ENCODE measurements around the gene SUMO1. TPM values are rescaled to one million over a fixed set of nuclear protein-coding genes. Genes with fewer than 3 reads are reported as not detected.
"Not testable (repeated sequence)": the region's sequence is repeated elsewhere in the genome, so short reads cannot be mapped to it uniquely, and the experiment has no call there.

SUMO1 gene
- 361 and 387 TPM in 2 replicates for total RNA-seq (2014; rRNA removed; shearing (Covaris generic))

DNA sequence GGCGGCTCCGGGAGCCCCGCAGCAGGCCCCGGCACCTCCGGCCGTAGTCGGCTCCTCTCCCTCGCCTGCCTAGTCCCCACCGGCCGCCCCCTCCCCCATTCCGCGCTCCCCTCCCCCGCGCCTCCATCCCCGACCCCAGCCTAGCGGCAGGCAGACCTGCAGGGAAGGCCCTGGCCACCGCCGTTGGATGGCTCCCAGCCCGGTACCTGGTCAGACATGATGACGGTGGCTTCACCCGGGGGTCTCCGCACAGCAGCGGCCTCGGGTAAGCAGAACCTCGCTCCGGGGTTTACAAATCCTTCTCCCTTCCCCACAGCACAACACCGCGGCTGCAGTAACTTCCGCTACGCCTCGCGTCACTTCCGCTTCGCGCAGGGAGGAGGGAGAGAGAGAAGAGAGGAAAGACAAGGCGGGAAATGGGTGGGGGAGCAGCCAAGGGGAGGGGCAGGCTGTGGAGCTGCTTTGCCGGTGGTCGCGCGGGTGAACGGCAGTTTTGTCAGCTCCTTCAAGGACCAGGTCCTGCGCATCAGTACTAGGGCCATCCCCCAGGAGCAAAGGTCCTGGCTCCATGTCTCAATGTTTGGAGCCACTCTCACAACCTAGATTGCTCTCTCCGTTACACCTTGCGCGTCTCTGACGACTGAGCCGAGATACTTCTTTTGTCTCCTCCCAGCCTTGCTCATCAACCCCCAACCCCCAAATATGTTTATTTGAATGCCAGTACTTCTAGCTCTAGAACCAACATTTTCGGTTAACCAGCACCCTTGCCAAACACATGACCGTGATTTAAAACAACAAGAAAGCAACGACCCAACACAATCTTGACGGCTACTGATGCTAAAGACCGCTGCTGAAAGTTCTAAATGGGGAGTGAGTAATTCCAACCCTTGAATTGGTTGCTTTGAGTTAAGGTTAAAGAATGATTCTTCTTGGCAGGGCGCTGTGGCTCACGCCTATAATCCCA is at the start of gene SUMO1:
Gene SUMO1, minus strand, starts transcription at position 364 of the 964 bp plus-strand sequence. Its CDS starts 146 bp downstream, at position 218.
- peak; percentile 89 for DNase-seq (ENCODE audit: low spot score)

DNA sequence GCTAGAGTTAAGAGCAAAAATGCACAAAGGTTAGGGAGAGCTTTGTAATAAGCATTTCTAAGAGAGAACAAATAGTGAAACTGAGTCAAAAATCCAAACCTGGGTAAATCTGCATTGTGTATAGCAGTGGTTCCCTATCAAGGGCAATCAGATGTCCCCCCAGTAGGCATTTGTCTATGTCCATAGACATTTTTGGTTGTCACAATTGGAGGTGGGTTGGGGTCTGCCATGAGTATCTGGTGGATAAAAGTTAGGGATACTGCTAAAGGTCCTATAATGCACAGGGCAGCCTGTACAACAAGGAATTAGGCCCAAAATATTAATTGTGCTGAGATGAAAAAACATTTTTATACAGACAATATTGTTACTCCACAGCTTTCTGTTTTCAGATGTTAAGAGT is 48.2 kb upstream of the SUMO1 start:
- DNase-seq (ENCODE audit: low spot score) = no peak

DNA sequence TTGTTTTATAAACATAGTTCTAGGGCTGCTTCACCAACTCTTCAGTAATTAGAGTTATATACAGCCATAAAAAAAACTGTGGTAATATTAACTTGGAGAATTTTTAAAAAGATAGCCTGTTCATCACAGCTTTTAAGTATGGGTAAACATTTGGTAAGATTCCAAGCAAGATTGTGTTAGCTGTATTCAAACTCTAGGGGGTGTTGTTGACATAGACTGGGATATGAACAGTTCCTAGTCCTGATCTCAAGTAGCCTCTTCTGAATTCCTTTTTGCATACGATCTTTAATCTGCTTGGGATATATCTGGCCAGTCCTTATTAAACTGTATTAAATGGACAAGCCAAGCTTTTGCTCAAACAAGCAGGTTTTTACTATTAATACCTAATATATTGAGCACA is 40.5 kb upstream of the SUMO1 start:
- DNase-seq (ENCODE audit: low spot score) = peak; percentile 76

DNA sequence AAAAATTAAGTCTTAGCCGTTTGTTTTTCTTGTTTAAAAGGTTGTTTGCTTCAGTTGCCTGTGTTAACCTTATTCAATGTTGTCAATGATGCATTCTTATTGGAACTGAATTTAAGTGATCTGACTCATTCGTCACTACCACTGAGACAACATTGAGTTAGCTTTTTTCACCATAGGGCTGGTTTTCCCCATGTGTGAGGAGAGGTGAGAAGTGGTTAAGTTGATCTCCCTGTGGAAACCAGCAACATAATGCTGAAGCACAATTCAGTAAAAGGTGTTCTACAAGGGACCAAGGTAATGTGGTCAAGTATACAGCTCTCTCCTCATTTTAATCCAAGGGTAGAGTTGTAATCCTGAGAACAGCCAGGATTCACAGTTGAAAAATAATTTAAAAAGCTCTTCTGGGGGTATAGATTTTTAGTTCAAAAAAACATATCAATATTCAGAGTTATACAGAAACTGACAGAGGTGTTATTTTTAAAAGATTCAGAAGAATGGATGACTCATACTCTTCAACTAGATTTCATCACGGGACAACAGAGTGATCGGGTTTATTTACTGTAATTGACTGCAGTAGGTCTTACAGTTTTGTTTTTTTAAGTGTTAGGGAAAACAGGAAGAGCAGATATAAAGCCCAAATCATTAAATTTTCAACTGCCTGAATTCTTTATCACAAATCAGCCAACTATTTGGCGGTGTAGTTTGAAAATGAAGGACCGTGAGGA is 39.8 kb upstream of the SUMO1 start:
- DNase-seq (ENCODE audit: low spot score) = peak; percentile 69

DNA sequence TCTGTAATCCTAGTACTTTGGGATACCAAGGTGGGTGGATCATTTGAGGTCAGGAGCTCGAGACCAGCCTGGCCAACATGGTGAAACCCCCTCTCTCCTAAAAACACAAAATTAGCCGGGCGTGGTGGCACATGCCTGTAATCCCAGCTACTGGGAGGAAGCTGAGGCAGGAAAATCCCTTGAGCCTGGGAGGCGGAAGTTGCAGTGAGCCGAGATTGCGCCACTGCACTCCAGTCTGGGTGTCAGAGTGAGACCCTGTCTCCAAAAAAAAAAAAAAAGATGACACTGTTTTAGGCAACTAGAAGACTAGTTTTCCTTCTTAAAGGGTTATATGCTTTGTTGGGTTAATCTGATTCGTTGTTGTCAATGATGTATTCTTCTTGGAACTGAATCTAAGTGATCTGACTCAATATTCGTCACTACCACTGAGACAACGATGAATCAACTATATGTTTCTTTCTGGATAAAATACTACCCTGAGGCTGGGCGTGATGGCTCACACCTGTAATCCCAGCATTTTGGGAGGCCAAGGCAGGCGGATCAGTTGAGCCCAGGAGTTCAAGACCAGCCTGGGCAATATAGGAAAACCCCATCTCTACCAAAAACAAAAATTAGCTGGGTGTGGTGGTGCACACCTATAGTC is 37.8 kb upstream of the SUMO1 start:
- DNase-seq (ENCODE audit: low spot score) = peak; percentile 77

DNA sequence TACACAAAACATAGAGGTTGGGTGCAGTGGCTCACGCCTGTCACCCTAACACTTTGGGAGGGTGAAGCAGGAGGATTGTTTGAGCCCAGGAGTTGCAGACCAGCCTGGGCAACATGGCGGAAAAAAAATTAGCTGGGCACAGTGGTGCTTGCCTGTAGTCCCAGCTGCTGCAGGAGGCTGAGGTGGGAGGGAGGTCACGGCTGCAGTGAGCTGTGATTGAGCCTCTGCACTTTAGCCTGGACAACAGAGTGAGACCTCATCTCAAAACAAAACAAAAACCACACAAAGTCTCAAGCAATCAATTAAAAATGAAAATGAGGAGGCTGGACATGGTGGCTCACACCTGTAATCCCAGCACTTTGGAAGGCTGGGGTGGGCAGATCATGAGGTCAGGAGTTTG is 32.1 kb upstream of the SUMO1 start:
- DNase-seq (ENCODE audit: low spot score) = no peak

DNA sequence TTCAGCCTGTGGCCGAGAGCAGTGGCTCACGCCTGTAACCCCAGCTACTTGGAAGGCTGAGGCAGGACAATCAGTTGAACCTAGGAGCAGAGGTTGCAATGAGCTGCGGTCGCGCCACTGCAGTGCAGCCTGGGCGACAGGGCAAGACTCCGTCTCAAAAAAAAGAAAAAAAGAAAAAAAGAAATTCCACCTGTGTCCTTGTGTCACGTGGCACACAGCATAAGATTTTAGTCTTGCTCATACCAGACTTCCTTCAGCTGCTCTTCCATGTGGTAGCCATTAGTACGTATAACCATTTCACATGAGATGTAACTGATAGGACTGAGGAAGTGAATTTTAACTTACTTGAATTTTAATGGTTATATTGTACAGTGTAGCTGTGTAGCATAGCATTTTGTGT is 31.2 kb upstream of the SUMO1 start:
- no peak for DNase-seq (ENCODE audit: low spot score)

DNA sequence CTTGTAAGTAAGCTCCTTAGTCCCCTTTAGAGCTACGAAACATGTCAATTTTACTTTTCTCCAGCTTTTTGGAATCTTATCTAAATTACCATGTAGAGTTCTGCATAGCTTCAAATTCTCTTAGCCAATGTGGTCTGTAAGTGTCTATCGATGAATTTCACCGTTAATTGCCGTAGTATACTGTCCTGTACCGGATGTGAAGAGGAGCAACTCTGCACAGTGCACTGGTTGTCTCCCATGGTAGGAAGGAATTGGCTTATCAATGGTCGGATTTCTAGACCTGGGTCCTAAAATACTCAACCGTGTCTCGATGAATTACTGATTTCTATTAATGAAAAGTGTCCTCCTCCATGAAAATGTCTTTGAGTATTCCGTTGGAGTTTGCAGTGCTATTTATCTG is 29.1 kb upstream of the SUMO1 start:
- DNase-seq (ENCODE audit: low spot score) = no peak

DNA sequence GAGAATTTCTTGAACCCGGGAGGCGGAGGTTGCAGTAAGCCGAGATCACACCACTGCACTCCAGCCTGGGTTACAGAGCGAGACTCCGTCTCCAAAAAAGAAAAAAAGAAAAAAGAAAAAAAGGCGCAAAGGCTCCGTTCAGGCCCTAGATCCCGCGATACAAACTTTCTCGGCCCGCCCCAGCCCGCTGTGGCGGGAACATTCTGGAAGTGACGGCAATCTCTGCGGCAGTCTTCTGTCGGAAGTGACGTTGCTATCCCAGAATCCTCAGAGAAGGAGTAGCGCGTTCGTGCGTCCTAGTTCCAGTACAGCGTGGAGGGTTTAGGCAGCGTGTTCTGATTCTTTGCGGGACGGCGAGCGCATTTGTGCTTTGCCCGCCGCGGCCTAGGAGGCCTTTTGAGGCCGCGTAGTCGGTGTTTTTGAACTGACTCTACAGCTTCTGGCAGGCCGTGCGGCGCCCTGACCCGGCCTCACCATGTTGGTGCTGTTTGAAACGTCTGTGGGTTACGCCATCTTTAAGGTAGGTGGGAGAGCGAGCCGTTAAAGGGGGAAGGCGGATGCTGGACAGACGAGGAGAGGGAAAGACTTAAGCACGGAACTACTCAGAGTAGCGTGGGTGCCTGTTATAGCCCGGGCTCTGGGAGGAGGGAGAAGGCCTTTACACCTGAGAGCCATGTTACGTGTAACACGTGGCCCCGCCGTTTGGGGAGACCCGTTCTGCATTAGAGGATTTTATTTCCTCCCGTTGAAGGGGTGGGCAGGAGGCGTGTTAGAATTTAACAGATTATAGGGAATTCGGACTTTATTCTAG is 27.3 kb upstream of the SUMO1 start, which contains the start of gene NOP58:
Gene NOP58, plus strand, starts transcription at position 297 of the 811 bp plus-strand sequence. Its CDS starts 179 bp downstream, at position 476.
- DNase-seq (ENCODE audit: low spot score) = peak; percentile 94

DNA sequence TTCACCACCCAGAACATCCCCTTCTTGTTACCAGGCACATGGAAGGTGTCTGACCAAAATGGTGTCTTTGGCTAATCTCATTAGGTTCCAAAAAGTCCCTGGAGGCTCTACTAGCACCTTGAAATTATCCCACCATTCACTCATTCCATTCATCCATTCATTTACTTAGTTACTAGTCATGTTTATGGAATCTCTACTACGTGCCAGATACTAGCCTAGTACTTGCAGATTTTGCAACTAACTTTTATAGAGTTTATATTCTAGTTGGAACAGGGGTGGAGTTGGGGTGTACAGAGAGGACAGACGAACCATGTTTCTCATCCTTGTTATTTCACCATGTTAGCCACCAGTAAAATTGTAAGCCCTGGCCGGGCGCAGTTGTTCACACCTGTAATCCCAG is 23.1 kb upstream of the SUMO1 start:
- no peak for DNase-seq (ENCODE audit: low spot score)

DNA sequence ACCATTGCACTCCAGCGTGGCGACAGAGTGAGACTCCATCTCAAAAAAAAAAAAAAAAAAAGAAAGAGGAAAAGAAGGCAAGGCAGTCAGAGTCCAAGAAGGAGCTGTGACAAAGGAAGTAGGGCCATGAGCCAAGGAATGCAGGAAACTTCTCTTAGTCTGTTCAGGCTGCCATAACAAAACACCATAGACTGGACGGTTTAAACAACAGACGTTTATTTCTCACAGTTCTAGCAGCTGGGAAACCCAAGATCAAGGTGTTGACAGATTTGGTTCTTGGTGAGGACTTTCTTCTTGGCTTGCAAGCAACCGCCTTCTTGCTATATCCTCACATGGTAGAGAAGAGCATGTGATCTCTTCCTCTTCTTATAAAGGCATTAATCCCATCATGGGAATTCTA is 13.1 kb upstream of the SUMO1 start:
- DNase-seq (ENCODE audit: low spot score) = no peak

DNA sequence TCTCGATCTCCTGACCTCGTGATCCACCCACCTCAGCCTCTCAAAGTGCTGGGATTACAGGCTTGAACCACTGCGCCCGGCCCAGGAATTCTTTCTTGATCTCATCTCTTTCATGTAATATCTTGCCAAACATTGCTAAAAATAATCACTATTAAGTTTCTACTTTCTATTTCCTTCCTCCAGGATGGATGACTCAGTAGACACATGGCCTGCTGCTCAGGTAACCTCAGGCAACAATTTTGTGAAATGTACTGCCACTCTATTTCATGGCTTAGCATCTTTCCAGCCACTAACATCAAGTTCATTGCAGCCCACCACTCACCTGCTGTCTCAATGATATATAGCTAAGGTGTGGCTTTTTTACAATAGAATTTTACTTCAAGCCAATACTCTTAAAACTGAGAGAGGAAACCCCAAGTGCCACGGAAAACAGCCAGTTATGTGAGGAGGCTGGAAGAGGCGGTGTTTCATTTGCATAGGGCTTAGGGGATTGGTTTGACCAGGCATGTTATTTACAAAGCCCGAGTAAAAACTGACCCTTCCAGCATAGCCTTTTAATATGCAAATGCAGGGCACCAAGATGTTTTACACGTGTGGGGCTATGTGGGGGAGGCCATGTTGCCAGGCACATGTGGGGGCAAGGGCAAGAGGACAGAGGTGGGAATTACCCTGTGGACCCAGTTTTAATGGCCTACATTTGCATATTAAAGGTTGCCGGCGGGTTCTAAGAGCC is 11.3 kb upstream of the SUMO1 start:
- DNase-seq (ENCODE audit: low spot score) = peak; percentile 66

DNA sequence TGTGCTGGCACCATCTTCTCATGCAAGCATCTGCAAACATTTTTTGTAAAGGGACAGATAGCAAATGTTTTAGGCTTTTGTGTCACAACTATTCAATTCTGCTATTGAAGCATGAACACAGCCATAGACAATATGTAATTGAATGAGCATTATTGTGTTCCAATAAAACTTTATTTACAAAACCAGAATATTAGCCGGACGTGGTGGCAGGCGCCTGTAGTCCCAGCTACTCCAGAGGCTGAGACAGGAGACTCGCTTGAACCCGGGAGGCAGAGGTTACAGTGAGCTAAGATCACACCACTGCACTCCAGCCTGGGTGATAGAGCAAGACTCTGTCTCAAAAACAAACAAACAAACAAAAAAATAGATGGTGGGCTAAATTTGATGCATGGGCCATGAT is 9.3 kb upstream of the SUMO1 start:
- not testable (repeated sequence) for DNase-seq (ENCODE audit: low spot score)

DNA sequence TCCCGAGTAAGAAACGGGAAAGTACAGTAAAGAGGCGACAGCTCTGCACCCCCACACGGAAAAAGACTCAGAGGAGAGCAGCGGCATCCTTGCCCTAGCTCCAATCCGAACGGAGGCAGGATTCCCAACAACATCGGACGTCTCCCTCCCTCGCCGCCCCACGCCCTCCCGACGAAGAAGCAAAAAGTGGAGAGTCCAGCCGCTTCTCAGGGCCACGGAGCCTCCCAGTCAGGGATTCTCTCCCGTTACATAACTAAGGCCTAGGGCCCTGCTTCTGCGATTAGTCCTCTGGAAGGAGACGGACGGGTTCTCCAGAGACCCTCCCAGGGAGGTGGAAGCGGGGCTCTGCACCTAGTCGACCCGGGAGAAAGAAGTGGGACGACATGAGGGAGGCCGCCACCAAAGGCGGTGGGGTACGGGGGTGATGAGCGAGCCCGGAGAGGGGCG is 587 bp downstream of the SUMO1 start:
- DNase-seq (ENCODE audit: low spot score) = peak; percentile 59

DNA sequence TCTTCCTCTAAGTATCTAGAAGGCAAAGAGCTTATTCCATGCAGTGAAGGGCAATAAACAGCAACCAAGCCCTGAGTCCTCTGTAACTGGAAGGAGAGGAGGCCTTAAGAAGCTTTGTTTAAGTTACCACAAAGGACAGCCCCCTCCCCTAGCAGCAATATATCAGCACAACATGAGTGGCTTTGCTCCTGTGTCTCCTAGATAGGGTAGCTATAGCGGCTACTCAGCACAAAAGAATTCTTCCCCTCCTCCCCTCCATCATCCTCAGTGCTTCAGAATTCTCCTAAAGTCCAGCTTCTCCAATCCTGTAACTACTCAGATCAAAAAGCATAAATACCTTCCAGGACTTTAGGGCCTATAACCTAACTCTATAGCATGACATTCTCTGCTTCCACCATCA is 16.5 kb downstream of the SUMO1 start:
- DNase-seq (ENCODE audit: low spot score) = peak; percentile 21

DNA sequence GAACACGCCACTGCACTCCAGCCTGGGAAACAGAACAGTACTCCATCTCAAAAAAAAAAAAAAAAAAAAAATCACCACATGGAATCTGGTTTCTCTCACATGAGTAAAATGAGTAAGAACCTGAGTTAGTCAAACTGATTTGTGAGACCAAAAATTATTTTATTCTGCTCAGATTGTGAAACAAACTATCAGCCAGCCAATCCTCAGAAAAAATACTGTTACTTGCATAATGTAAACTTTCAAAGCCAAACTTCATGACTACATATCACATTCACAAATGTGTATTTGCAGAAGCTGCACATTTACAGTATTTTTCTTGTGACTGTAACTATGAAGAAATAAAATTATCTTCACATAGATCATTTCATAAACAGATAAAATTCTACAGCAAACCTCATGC is 23.2 kb downstream of the SUMO1 start:
- DNase-seq (ENCODE audit: low spot score) = no peak

DNA sequence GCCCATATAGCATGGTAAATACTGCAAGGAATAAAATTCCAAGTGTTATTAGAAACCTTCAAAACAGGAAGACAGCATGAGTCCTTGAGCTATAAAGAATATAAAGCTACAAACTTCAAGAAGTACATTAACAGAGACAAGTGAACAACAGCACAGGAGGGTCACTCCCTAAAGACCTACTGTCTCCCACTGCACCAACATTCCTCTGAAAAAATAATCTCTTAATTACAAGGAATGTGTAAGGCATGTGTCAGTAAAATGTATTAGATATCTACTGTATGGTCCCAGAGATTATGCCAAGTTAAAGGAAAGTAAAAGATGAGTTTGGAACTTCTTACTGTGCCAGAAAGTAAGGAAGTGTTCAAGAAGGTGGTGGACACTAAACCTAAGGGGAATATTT is 29.9 kb downstream of the SUMO1 start:
- DNase-seq (ENCODE audit: low spot score) = no peak

DNA sequence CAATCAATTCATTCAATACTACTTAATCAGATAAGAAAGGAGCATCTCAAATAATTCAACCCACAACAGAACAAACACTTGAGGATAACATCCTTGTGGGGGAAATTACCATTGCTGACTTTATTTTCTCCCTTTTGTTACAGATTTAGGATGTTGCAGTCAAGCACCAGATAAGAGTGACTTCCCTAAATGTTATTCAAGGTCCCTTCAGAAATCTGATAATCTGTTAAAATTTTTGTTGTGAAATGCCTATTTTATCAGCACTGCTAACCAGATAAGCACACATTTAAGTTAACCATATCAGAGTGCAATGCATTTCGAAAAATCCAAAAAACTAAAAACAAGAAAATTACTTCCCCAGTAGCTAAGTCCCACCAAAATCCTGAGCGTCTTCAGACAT is 33.5 kb downstream of the SUMO1 start:
- no peak for DNase-seq (ENCODE audit: low spot score)

DNA sequence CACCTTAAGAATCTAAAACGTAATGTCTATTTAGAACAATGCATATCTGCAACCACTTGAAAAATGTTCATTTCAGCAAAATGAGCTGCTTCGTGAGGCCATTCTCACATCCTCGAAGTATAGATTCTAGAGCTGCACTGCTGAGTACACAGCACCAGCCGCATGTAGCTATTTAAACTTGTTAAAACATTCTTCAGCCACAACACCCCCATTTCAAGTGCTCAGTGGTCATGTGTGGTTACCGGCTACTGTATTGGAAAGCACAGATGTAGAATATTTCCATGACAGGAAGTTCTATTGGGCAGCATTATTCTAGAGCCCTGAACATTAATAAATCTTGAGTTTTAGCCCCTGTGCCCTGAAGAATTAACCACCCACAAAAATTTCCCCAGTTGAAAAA is 35.0 kb downstream of the SUMO1 start:
- no peak for DNase-seq (ENCODE audit: low spot score)

All from A172 (cell line).